GM19324 (cell line): Measurements from ENCODE around the gene FAXC.
"Not testable (repeated sequence)": the region's sequence is repeated elsewhere in the genome, so short reads cannot be mapped to it uniquely, and the experiment has no call there.

Experiments
- ATAC-seq: cut with Tn5 transposase; IDR thresholded peaks from one replicate; pipeline ENCODE4 v1.9.1; 2021; ENCODE audit warnings: mild to moderate bottlenecking, moderate library complexity; ENCODE audit not compliant: unreplicated experiment, low FRiP score

Gene FAXC

DNA sequence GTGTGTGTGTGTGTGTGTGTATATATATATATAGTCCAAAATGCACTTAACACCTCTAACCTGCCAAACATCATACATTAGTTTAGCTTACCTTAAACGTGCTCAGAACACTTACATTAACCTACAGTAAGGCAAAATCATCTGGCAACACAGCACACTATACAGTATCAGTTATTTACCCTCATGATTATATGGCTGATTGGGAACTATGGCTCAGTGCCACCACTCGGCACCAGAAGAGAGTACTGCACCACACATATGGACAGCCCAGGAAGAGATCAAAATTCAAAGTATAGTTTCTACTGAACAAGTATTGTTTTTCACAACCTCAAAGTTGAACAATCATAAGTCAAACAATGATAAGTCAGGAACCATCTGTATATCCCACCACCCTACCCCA is 59.8 kb downstream of the FAXC start:
- ATAC-seq = no peak

- ATAC-seq = no peak
Measured at GRCh38 chr6:99288668-99289067, 60.8 kb downstream of the FAXC start.

GRCh38 chr6:99287523-99287922 is 62.0 kb downstream of the FAXC start:
- no peak for ATAC-seq

DNA sequence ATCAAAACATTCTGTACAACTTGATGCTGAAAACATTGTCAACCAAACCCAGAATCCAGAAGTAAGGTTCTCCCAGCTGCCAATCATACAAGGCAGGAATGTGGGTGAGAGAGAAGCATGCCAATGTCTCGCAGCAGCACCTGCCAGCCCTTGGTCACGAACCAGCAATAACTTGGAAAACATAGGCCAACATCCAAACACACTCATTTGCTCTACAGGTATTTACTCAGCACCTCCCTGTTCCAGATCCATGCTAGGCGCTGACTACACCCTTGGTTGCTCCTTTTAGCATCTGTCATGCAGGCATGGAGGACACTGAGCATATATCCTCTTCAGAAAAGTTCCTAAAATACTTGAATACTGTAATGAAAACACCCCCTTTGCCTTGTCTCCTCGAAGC is 63.6 kb downstream of the FAXC start:
- no peak for ATAC-seq

GRCh38 chr6:99282479-99283062 is 66.9 kb downstream of the FAXC start:
- ATAC-seq = no peak

DNA sequence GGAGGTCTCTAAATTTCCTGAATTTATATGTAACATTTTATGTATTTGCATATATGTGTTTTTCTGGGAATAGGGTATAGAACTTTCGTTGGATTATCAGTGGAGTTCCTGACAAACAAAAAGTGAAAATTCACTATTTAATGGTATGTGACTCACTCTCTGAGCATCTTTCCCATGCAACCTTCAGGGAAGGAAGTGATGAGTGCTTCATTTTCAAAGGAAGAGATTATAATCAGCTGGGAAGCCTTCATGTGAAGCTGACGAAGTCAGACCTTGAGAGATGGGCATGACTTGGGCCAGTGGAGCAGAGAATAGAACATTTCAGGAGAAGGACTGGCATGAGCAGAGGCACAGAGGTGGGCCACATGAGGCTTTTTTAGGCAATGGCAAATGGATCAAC is 72.7 kb downstream of the FAXC start:
- ATAC-seq = no peak

GRCh38 chr6:99270826-99271225 is 78.6 kb downstream of the FAXC start:
- ATAC-seq = no peak

DNA sequence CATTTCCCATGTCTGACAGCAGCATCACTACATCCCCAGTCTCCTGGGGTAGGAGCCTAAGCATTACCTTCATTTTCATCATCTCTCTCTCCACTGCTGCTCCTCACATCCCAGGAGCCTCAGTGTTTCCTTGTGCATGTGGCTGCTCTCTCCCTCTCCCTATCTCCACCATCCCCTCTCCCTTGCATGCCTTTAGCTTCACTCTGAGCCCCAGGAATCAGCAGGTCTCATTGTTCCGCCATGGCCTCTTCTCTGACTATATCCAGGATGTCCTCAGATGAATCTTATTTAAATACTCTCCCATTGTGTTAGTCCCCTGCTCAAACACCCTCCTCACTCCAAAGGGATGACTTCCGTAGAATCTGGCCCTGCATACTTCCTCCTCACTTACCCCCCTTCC is 79.4 kb downstream of the FAXC start:
- no peak for ATAC-seq

DNA sequence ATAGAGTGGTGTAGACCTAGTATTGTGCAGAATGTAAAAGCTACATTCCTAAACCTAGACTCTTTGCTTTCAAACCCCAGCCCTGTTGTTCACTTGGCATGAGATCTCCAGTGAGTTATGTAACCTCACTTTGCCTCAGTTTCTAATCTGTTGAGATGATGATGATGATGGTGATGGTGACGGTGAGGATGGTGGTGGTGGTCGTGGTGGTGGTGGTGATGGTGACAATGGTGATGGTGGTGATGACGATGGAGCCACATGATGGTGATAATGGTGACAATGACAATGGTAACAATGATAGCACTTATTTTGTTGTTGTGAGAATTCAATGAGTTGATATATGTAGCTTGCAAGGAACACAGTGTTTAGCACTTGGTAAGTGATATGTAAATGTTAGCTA is 80.3 kb downstream of the FAXC start:
- no peak for ATAC-seq

GRCh38 chr6:99266996-99267395 is 82.5 kb downstream of the FAXC start:
- ATAC-seq = not testable (repeated sequence)

DNA sequence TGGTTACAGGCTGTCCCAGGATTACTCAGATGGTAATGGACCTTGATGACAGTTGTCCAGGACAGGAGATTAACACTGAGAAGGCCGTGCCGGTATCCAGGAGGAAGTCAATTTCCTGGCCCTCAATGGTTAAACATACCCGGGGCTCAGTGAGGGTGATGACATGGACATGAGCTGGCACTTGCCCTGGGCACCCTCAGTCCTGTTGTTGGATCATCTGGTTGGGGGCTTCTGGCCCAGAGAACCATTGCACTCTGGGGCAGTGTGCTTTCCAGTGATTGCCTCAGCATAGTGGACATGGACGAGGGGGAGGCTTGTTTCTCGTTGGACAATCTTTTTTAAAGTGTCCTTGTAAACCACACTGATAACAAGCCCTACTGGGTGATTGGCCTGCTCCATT is 84.0 kb downstream of the FAXC start:
- not testable (repeated sequence) for ATAC-seq

GRCh38 chr6:99254616-99255550 is 94.6 kb downstream of the FAXC start:
- no peak for ATAC-seq

DNA sequence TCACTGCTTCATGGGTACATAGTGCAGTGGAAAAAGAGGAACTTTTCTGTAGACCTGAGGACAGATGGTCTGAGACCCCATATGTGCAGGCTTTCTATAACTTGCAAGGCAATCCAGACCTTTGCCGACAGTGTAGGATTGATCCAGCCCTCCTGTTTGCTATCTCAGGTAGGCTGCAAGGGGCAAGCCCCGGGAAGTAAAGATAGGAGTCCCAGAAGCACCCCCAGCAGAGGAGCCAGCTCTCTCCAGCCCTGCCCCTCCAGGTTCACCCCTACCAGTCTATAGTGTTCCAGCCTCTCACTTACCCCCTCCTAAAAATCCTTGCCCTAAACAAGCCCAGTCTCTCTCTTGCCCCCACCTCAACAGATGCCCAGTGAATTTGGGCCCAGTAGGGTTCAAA is 96.2 kb downstream of the FAXC start:
- ATAC-seq = no peak

GRCh38 chr6:99252421-99252820 is 97.1 kb downstream of the FAXC start:
- no peak for ATAC-seq

DNA sequence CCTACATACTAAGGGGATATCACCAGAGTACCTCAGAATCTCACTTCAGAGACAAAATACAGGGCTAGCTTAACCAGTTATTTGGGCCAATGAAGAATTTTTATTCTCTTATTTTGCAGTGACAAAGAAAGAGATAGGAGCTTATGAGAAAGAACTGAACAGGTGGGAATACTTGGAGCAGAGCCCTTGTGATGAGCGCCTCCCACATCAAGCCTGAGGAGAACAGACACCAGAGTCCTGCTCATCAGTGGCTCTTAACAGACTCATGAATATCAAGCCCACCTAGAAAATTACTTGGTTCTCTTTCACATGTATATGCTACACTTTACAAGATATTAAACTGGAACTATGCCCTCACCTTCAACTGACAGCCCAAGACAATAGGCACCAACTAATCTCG is 99.0 kb downstream of the FAXC start:
- ATAC-seq = no peak

DNA sequence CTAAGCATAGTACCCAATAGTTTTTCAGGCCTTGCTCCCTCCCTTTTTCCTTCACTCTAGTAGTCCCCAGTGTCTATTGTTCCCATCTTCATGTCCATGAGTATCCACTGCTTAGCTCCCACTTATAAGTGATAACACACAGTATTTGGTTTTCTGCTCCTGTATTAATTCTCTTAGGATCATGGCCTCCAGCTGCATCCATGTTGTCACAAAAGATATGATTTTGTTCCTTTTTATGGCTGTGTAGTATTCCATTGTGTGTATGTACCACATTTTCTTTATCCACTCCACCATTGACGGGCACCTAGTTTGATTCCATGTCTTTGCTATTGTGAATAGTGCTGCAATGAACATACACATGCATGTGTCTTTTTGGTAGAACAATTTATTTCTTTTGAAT is 102.9 kb downstream of the FAXC start:
- no peak for ATAC-seq

DNA sequence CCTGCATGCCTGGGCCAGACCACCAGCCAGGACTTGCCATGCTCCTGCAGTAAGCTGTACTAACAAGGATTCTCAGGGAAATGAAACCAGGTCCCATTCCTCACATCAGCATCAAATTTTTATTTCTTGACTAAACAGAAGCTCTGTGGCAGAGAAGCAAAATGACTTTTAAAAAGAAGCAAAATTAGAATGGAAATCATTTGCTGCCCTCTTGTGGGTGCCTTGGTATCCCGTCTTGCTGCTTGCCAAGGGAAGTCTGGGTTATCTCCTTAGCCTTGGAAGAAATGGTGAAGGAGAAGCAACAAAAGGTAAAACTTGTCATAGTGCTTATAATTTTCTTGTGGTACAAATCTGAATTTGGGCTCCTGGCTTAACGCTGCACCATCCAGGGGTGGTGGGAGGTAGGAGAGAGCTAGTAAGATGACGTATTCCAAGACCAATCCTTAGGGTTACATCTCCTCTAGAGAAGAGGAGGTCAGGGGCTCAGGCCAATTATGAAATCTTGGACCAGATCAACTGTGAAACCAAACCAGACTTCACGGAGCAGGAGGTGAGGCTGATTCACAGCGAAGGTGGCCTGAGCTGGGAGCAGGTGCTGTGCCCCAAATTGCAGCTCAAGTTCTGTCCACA is 107.5 kb downstream of the FAXC start:
- ATAC-seq = no peak

GRCh38 chr6:99236010-99236409 is 113.5 kb downstream of the FAXC start:
- ATAC-seq = peak; percentile 58

GRCh38 chr6:99233219-99233618 is 116.3 kb downstream of the FAXC start:
- ATAC-seq = no peak

GRCh38 chr6:99232056-99232455 is 117.4 kb downstream of the FAXC start:
- no peak for ATAC-seq

DNA sequence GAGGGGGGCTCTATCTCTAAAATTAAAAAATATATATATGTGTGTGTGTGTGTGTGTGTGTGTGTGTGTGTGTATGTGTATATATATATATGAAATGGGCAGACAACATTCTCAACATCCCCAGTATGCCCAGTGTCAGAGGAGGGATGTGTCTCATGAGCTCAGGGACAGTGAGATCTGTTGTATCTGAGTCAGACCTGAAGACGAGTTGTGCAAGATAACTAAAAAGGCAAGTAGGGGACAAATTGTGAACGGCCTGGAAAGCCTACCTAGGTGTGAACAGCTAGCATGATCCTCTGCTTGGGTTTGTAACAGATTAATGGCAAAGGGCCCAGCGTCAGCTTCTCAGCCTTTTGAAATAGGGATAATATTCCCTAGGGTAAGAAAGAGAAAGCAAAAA is 124.3 kb downstream of the FAXC start:
- ATAC-seq = no peak
